Measurements from ENCODE around the gene PHF5A.

Gene PHF5A, protein sequence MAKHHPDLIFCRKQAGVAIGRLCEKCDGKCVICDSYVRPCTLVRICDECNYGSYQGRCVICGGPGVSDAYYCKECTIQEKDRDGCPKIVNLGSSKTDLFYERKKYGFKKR

DNA sequence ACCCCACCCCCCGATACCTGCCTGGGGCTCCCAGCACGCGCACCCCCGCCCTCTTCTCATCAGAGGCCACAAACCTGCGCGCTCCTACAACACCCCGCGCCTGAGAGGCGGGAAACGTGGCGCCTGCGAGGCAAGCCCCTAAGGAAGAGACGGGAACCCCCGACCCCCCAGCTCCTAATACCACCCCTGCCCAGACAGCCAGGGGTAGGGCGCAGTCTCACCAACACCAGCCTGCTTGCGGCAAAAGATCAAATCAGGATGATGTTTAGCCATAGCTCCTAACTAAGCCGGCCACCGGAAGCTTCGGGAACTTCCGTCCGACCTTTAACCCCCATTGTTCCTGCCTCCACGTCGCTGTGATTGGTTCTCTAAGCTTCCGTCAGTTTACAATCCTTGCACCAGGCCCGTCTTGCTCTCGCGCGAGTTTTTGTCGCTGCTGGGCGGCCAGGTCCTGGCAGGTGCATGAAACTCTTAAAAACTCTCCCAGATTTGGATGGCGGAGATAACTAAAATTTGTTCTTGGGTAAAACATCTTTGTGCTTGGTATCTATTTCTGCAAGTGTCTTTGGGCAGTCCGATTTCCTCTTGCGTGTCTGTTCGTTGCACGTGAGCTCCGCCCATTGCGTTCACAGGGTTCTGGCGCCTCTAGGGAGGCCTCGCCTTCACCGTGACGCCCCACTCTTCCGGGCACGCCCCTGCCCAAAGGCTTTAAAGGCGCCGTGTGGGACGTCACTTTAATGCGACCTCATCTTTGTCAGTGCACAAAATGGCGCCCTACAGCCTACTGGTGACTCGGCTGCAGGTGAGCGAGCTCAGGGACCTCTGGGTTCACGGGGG is at the start of gene PHF5A, which contains the start of gene ACO2:
TSS of gene PHF5A (minus strand) at position 312 of the 837 bp plus-strand sequence. CDS start at position 273, 39 bp downstream.
TSS of gene ACO2 (plus strand) at position 737 of the 837 bp plus-strand sequence. CDS start at position 767, 30 bp downstream.
- DNase-seq, result peak; percentile 98

DNA sequence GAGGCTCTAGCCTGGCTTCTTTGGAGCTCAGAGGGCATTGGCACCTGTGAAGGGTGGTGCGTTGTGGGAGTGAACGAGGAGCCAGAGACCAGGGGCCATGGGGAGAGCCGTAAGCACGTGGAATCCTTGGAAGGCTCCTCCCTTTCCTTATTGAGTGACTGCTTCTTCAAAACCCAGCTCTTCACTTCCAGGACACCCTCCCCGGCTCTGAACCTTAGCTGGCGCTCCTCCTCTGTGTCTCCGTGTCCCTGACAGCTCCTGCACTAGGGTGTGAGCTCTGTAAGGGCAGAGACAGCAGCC is 49.5 kb upstream of the PHF5A start:
- DNase-seq, result no peak

DNA sequence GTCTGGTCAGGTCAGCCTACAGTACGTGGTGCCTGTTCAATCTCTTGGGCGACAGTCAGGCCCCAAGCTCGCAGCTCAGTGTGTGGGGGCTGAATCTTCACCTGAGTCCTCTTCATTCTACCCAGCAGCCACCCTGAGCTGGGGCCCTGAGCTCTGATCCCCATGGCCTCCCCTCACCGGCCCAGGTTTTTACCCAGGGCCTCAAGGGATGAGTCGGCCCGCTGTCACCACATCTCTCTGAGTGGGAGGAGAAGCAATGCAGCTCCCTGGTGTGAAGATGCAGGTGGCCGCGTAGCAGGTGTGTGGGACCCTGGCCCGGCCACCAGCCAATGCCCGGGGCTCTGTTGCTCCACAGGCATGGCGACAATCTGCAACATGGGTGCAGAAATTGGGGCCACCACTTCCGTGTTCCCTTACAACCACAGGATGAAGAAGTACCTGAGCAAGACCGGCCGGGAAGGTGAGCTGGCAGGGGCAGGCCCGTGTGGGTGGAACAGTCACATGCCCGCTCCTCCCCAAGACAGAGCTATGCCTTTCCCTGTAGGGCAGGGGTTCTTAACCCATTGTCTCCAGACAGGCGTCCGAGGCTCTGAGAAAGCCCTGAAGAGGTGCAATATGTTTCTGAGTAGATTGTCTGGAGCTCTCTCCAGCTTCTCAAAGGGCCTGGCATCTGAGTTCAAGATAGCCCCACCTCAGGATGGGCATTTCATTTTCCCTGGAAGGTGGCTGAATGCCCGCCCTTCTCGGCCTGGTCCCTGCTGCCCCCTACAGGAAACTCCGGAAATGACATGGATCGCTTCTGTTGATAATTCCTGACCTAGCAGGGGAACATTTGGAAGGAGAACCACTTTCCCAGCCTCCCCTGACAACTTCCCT is 48.9 kb upstream of the PHF5A start:
- DNase-seq, result peak; percentile 51

DNA sequence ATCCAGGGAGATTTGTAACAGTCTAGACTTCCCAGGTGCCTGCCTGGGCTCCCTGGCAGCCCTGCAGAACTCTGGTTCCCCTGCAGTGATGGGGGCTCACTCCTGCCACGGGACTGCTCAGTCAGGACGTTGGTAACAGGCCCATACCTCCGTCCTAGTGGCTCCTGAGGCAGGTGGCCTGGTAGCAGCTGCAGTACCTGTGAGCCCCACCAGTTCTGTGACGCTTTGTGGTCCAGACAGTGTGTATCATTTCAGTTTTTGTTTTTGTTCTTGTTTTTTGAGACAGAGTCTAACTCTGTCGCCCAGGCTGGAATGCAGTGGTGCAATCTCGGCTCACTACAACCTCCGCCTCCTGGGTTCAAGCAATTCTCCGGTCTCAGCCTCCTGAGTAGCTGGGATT is 48.0 kb upstream of the PHF5A start:
- no peak for DNase-seq

DNA sequence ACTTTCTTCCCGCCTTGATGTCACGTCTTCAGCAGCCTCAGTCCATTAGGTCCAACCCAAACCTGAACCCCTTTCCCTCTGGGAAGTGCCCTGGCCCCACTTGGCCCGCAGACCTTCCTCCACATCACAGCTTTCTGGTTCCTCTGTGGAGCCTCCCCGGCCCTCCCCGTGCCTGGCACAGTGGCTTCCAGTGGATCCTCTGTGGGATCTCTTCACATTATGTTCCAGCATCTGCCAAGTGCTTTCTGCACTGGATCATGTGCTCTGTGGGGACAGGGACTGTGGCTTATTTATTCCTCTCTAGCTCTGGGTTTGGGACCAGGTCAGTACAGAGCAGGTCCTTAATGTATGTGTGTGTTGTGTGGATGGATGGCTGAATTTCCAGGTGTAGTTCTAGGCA is 44.9 kb upstream of the PHF5A start:
- DNase-seq, result no peak

DNA sequence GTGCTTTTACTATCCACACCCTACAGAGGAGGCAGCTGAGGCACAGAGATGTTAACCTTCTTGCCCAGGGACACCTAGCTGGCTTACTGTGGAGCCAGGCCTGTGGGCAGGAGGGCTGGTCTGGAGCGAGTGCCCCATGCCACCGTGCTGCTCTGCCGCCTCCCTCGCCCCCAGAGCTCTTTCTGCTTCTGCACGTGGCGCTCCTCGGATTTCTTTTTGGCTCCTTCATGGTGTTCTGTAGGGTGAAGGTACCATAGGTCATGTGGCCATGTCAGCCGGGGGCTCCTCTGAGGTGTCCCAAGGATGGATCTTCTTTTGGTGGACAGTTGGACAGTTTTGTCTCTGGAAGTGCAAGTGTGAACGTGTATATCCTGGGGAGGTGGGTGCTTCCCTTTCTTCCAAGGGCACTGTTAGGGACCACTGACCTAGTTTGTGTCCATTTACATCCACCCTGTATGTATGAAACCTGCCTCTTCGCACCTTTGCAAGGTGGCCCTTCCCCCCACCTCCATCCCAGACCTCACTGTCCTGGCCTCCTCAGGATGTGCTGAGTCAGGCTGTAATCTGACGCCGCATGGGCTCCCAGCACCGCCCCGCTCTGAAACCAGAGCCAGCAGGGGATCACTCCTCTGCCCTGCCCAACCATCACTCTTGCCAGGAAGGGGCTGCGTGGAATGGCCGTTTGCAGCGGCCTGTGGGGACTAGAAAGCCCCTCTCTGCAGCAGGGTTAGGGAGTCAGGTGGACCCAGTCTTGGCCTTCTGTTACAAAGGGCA is 44.1 kb upstream of the PHF5A start:
- DNase-seq, result peak; percentile 54

DNA sequence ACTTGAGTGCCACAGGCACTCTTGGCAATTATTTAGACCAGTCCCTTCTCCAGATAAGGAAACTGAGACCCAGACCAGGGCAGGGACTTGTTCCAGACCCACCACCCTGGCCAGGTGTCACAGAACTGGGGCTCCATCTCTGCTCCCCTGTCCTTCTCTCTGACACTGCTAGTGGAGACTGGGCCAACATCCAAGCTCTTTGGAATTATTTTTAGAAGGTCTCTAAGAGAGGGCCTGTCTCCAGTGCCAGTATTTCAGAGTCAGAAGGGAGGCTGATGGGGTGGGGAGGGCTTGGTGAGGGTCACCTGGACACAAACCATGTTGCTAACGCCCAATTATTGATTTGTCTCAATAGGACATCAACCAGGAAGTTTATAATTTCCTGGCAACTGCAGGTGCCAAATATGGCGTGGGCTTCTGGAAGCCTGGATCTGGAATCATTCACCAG is 43.1 kb upstream of the PHF5A start:
- no peak for DNase-seq

DNA sequence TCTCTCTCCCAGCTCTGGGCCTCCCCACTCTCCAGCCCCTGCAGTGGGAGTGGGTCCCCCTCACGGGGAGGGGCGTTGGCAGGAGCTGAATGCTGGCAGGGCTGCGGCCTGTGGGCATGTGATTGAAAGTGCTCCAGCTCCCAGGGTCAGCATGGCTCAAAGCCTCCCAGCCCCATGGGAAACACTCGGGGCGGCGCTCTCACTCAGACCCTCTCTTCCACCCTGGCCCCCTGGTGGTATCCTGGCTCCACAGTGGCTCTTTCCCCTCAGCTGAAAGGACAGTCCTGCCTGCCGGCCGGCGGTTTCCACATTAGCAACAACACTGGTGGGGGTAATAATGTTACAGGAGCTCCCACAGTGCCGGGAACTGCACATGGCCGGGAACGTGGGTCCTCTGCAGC is 40.3 kb upstream of the PHF5A start:
- no peak for DNase-seq

DNA sequence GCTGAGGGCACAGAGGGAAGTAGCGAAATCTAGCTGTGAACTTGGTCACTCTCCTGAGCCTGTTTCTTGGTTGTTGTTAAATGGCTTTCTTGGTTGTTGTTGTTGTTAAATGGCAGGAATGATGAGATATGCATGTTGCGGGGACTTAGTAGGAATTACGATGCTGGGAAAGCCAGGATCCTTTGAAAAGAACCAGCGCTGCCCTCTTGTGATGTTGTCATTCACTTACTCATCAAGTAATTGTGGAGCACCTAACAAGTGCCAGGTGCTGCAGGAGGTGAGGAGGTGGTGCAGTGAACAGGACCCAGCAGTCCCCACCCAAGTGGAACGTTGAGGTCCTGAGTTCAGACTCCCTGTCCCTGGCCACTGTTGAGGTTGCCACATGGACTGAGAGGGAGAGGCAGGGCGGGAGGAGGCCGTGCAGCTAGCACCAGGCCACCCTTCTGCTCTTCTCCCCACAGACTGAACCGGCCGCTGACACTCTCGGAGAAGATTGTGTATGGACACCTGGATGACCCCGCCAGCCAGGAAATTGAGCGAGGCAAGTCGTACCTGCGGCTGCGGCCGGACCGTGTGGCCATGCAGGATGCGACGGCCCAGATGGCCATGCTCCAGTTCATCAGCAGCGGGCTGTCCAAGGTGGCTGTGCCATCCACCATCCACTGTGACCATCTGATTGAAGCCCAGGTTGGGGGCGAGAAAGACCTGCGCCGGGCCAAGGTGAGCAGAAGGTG is 39.0 kb upstream of the PHF5A start:
- DNase-seq, result no peak

DNA sequence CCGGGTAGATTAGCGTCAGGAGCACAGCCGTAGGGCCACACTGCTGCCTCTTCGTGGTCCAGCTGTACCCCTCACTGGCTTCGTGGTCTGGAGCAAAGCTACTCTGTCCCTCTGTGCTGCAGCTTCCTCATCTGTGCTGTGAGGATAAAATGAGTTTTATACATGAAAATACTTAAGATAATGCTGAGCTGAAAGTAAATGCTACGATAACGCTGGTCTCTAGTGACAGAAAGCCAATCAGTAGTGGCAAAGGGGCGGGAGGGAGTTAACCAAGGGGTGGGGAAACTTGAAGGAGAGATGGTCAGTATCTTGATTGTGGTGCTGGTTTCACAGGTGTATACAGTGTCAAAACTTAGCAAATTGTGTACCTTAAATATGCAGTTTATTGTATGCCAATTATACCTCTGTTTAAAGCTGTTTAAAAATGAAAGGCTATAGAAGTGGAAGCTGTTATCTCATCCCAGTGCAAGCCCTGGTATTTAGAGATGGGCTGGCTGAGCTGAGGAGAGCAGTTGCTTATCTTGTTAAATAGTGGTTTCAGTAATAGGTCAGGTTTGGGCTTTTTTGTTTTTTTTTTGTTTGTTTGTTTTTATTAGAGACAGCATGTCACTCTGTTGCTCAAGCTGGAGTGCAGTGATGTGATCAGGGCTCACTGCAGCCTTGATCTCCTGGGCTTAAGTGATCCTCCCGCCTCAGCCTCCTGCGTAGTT is 37.2 kb upstream of the PHF5A start:
- peak; percentile 71 for DNase-seq

DNA sequence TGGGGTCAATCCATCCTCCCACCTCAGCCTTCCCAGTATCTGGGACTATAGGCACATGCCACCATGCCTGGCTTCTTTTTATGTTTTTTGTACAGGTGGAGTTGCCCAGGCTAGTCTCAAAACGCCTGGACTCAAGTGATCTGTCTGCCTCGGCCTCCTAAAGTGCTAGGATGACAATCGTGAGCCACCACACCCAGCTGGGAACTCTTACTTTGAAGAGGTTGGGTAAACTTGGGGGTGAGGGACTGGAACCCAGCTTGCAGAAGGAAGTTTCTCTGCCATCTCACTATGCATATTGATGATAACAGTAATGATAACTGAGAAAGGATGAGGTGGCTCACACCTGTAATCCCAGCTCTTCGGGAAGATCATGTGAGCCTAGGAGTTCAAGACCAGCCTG is 36.3 kb upstream of the PHF5A start:
- DNase-seq, result peak; percentile 63

DNA sequence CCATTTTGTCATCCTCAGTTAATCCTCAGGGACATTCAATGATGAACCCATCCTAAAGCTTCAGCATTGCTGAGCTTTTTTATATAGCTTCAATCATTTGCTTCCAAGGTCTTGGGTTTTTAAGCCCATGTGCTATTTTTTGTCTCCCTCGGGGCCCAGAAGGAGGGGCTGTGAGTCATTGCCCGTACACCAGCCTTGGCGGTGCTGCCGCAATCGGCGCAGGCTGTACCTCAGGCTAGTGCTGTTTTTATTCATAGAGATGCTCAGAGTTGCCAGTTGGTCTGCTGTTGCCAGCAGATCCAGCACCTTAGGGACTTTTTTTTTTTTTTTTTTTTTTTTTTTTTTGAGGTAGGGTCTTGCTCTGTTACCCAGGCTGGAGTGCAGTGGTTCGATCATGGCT is 35.9 kb upstream of the PHF5A start:
- DNase-seq, result no peak

DNA sequence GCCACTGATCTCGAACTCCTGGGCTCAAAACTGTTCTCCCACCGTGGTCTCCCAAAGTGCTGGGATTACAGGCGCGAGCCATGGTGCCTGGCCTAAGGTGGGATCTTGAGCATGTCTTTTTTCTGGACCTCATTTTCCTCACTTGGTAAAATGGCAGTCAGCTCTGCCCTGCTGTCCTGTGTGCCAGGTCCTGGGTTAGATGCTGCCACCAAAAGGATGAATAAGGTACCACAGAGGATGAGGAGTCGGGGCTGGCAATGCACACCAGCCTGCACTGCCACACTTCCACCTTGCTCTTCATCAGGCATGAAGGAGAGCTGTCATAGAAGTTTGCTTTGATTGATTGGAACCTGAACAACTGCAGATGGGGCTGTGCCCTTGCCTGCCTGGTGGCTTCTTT is 32.7 kb upstream of the PHF5A start:
- peak; percentile 63 for DNase-seq

DNA sequence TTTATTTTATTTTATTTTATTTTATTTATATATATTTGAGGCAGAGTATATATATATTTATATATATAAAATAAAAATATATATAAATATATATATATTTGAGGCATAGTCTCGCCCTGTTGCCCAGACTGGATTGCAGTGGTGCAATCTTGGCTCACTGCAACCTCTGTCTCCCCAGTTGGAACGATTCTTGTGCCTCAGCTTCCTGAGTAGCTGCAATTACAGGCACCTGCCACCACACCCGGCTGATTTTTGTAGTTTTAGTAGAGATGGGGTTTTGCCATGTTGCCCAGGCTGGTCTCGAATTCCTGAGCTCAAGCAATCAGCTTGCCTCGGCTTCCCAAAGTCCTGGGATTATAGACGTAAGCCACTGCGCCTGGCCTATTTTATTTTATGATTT is 31.8 kb upstream of the PHF5A start:
- DNase-seq, result no peak

DNA sequence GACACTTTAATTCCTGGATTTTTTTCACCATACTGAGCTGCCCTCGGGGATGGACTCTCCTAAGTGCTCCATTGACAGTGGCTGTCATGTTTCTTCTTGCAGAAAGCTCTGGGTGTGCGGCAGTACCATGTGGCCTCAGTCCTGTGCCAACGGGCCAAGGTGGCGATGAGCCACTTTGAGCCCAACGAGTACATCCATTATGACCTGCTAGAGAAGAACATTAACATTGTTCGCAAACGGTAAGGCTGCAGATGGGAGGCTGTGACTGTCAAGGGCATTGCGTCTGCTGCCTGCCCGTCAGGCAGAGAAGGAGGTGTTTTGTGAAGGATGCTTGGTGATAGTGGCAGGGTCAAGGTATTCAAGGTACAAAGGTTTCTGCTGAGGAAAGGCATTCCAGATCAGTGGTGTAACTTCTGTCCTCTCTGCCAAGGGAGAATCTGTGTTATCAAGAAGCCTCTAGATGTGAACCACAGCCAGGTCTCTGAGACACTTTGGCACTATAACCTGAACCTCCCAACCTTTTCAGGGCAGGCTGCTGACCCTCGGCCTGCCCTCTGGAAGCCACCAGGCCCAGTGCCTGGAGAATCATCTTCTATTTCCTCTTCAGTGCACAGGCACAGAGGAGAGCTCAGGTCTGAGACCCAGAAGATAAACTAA is 31.3 kb upstream of the PHF5A start:
- no peak for DNase-seq

DNA sequence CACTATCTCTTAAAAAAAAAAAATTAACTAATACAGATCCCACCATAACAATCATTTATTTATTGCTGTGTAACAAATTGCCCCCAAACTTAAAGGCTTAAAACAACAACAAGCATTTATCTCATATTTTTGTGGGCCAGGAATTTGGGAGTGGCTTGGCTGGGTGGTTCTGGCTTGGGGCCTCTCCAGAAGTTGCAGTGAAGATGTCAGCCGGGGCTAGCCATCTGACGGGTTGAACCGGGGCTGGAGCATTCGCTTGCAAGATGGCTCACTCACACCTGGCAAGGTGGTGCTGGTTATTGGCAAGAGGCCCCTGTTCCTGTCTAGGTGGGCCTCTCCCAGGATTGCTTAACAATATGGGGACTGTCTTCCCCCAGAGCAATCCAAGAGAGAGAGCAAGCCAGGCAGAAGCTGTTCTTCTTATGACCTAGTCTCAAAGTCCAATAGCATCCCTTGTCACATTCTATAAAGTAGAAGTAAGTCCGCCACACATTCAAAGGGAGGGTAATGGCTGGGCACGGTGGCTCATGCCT is 29.9 kb upstream of the PHF5A start:
- peak; percentile 24 for DNase-seq

DNA sequence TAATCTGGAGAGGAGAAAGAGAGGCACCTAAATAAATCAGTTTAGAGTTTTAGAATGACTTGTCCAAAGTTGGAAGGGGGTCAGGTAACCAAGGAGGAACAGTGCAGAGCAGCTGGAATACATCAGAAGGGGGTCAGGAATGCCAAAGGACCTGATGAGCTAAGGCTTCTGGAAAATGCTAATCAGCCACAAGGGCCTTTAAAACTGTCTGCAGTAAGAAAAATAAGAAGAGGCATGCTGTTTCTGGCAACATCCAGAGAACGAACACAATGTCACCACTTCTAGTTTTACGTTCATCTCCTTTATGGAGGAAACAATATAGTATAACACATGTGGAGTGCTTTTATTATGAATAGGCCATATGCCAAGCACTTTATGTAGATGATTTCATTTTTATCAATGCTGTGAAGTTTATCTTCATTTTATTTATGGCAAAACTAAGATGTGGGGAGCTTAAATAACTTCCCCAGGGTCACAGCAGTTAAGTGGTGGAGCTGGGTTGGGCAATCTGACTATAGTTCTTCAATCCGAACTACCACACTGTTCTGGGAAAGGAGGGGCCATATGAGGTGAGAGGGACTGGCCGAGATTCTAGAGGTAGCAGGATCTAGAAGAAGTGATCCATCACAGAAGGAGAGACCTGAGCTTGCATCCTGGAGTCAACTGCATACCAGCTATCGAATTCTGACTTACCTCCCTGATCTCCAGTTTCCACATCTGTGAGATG is 23.0 kb upstream of the PHF5A start:
- DNase-seq, result no peak

DNA sequence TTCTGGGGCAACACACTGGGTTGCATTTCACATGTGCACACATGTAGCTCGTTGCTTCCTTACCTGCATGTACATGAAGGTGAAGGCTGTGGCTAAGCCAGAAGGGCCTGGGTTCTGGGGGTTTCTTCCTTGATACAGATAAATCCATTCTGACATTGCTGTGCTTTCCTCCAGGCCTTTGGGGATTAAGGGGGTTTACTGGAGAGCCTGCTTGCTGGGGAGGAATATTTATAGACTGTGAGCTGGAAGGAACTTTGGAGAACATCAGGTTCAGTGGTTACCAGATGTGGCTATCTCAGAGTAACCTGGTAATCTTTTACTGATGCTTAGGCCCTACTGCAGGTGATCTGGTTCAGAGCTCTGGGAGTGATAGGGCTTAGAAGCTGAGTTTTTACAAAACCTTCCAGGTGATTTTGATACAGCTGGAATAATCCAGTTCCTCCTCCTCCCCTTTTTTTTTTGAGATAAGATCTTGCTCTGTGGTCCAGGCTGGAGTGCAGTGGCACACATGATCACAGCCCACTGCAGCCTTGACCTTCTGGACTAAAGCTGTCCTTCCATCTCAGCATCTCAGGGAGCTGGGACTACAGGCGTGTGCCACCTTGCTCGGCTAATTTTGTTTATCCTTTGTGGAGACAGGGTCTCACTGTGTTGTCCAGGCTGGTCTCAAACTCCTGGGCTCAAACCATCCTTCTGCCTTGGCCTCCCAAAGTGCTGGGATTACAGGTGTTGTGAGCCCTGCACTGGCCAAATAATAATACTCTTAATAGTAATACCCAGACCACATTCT is 20.3 kb upstream of the PHF5A start:
- no peak for DNase-seq

DNA sequence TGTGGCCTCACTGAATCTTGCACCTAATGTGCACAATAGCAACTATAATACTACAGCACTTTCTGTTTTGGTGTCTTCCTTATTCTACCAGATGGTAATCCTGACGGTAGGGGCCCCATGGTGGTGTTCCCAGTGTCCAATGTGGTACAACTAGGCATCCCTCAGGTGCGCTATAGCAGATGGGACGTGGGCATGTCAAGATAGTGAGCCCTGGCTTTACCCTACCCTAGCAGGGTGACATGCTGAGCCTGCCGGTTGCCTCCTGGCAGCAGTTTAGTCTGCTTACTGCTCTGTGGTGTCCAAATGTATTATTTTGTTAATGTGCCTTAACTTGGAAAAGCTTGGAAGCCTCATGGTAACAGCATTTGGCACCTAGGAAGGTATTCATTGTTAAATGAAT is 19.6 kb upstream of the PHF5A start:
- peak; percentile 11 for DNase-seq

All from hematopoietic multipotent progenitor cell treated with erythropoietin and hydrocortisone succinate and interleukin-3 and kit ligand, for 8 days (in vitro differentiated cells).